HG03139 (cell line): ENCODE data around the gene RSAD2.

Experiments used
- ATAC-seq: cut with Tn5 transposase; IDR thresholded peaks from one replicate; pipeline ENCODE4 v1.9.1; 2021; ENCODE audit not compliant: unreplicated experiment

Gene RSAD2

GRCh38 chr2:6942848-6943247 lies 65.3 kb downstream of the RSAD2 start:
- no peak for ATAC-seq

GRCh38 chr2:6943523-6943922 lies 65.9 kb downstream of the RSAD2 start:
- no peak for ATAC-seq

- ATAC-seq, result no peak
Observed at GRCh38 chr2:6943971-6944370, 66.4 kb downstream of the RSAD2 start.

GRCh38 chr2:6944555-6944954 lies 67.0 kb downstream of the RSAD2 start:
- no peak for ATAC-seq

GRCh38 chr2:6945087-6945813 lies 67.7 kb downstream of the RSAD2 start:
- peak; percentile 81 for ATAC-seq

GRCh38 chr2:6945821-6946220 lies 68.2 kb downstream of the RSAD2 start:
- ATAC-seq, result no peak

- no peak for ATAC-seq
Observed at GRCh38 chr2:6946722-6947121, 69.1 kb downstream of the RSAD2 start.
